GM18907 (cell line): ENCODE results near the gene RAB8B.
"Not testable (repeated sequence)": the region's sequence is repeated elsewhere in the genome, so short reads cannot be mapped to it uniquely, and the experiment has no call there.

ENCODE experiments used
- ATAC-seq: cut with Tn5 transposase; IDR thresholded peaks from one replicate; pipeline ENCODE4 v1.9.1; 2021; ENCODE audit warnings: mild to moderate bottlenecking, moderate library complexity; ENCODE audit not compliant: unreplicated experiment

Gene RAB8B

DNA sequence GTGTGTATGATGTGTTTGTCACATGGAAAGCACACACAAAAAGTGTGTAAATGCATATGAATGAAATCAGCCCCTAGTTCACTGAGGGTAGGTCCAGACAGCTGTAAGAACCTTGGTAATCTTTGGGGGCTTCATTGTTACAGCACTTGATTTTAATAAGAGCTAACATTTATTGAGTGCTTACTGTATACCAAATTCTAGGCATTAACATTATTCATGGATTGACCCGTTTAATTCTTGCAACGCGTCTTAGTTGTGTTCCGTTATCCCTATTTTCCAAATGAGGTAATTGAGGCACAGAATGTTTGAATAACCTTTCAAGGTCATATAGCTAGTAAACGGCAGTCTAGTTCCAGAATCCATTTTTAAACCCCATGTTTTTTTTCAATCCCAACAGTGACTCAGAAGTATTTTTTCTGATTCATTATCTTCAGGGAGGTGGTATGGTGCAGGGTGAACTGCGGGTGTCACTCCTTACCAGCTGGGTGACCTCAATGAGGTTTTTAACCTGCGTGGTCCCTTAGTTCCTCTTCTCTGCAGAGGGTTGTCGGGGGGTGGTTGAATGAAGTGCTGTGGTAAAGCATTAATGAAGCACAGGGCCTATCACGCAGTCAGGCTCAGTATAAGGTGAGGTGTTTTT, 14.2 kb downstream of the RAB8B start:
- ATAC-seq = peak; percentile 63

DNA sequence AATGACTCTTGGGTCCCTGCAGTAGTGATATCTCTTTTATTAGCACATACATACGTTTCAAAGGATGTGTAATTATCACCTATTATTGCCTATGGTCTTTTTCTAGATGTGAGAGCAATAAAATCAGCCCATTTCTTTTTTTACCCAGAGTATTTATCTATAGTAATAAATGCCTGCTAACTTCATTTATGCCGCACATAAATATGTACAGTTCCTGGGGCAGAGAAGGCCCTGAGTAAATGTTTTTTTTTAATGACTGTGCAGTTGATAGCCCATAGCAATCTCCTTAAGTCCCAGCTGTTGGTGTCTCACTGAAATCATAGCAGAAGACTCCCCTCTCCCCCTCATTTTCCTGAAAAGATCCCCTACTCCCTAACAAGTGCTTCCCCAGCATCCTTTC, 16.7 kb downstream of the RAB8B start:
- no peak for ATAC-seq

DNA sequence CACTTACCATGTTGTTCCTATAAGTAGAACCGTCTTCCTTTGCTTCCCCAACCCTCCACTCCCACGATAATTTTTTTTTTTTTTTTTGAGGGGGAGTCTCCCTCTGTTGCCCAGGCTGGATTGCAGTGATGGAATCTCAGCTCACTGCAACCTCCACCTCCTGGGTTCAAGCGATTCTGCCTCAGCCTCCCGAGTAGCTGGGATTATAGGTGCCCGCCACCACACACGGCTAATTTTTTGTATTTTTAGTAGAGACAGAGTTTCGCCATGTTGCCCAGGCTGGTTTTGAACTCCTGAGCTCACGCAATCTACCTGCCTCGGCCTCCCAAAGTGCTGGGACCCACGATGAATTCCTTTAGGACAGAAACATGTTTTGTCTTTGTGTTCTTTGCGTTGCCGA, 19.4 kb downstream of the RAB8B start:
- ATAC-seq = not testable (repeated sequence)

DNA sequence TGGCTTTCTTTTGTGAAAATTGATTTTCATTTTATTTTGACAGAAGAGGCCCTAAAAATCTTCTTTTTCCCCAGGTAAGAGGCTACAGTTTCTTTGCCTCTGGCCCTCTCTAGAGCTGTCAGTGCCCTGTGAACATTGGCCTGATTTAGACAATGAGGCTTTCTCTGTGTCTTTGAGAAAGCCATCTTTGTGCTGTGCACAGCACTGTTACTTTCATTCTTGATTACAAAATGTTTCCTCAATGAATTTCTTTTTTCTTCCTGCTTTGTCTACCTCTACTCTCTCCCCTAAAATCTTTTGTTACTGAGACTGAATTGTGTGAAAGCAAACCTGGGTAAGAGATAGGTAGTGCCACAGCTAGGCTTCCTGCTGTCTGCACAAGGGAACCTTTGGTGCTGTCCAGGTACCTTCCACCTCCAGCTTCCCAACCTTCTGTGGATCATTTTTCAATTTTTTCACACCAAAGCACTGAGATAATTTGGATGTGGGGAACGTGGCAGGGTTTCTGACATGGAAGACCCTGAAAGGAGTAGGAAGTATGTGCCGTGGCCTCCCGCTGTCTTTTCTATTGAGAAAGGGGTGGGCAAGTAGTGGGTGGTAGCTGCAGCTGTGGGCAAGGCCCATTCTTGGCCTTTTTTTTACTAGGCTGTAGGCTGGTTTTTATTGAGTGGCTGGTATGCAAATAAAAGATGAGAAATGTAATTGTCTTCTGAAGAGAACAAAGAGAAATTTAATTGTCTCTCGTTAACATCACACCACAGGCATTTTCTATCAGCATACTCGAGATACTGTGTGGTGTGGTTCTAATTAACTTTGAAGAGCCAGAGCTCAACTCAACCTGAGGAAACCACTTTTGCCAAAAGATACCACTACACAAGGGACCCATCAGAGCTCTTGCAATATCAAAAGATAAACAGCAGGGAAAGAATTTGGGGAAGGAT, 21.0 kb downstream of the RAB8B start:
- ATAC-seq = no peak

- ATAC-seq = no peak
Measured at GRCh38 chr15:63211092-63211490, 21.7 kb downstream of the RAB8B start.

DNA sequence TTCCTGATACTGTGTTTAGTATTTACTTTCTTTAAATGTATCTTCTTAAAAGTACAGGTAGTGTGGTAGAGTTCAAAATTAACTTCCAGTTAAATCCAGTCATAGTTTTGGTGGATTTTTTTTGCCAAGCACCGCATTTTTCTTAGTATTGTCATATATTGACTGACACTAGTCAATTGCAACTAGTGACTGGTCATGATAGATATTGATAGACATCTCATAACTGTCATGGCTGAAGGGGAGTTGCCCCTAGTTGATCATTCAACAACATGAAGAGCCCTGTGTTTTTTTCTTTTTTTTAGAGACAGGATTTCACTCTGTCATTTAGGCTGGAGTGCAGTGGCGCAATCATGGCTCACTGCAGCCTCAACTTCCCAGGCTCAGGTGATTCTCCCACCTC, 22.1 kb downstream of the RAB8B start:
- ATAC-seq = no peak

DNA sequence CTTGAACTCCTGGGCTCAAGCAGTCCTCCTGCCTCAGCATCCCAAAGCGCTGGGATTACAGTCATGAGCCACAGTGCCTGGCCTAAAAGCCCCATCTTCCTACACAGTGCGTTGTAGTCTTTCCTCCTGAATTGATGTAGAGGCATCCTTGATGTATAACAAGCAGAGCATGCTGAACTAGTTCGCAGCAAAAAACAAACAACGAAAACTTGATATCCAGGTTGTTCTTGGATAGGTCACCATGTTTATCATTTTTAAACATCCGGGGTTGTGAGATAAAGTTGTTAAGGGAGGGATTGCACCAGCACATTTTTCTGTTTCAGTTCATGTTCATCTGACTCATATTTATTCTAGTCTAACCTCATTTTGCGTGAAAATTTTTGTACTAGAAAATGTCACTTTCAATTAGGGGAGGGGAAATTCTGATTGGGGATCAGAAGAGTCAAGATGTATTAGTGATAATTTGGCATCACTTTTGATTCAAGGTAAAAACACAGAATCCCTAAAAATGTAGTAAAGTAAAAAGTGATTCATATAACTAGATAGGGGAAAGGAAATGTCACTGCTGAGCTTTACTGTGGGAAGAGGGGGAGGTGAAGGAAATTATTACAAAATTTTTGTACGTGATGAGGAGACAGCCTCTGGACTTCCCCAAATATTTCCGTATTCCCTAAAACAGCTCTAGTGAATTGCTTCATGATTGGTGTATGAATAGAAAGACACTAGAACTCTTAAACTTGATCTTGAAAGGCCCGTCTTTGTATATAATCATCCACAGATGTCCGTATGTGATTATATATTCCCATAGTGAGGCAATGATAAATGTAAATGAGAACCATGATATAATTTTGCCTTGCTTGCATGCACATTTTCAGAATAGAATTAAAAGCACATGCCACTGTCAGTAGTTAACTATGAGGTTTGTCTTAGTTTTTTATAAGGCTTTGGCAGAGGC, 22.9 kb downstream of the RAB8B start:
- ATAC-seq = no peak

- ATAC-seq = no peak
Measured at GRCh38 chr15:63218100-63218808, 28.8 kb downstream of the RAB8B start.

GRCh38 chr15:63219196-63219710, 29.8 kb downstream of the RAB8B start:
- ATAC-seq = no peak

DNA sequence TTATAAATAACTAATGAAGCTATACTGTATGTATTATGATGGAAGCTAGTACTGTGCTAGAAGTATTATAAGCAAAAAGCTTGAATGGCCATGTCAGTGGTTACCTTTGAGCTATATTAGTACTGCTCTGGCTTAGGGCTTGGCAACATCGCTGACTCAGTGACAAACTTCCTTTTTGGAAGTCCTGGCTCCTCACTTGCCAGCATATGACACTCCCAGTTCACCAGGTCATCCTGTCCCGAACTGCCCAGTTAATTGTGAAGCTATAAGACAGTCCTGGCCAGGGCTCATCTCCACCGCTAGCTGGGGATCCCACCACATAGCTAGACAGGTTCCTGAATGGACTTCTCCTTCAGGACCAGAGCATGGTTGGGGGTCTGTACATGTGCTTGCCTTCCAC, 31.9 kb downstream of the RAB8B start:
- ATAC-seq = no peak

DNA sequence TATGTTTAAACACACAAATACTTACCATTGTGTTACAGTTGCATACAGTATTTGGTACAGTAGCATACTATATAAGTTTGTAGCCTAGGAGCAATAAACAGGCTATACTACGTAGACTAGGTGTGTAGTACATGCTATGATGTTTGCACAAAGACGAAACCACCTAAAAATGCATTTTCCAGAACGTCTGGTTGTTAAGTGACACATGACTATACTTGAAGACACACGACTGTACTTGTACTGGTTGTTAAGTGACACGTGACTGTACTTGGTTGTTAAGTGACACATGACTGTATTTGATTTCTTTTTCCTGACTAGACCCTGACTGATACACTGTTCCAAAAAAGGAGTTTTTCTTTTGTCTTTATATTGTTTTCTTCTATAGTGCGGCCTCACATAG, 34.1 kb downstream of the RAB8B start:
- no peak for ATAC-seq

DNA sequence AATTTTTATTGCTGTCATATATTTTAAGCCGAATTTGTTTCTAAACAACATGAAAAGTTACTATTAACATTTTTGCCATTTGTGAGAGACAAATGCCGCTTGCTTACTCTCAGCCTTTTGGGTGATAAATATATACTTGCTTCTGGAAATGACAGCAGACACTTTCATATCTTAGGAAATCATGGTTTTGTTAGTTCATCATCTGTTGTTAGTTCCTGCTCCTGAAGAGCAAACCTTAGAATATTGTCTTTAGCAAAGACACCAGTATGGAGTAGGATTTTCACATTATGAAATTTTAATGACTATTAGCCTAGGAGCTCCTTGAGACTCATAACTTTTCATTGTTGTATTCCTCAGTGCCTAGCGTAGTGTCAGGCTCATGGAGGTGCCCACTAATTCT, 36.0 kb downstream of the RAB8B start:
- no peak for ATAC-seq

DNA sequence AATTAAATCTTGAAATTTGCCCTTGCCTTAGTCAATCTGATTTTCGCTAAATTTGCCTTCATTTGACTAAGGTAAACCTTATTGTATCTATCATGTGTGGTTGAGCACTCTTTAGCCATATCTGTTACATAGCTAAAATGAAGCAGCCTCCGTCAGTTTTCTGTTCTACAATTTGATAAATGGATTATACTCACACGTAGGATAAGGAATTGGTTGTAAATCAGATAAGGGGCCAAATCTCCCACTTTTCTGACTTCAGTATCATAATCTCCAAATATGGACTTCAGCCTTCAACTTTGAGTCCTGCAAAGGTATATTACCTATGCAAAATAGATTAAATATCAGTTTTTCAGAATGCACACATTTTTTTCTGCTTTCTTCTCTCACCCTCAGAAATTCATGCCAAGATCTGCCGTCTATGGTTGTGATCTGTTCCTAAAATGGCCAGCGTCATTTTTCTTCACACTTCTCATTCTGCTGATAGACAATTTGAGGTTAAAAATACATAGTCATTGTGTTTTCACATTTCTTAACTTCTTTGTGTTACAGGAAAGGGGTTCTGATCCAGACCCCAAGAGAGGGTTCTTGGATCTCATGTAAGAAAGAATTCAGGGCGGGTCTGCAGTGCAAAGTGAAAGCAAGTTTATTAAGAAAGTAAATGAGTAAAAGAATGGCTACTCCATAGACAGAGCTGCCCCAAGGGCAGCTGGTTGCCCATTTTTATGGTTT, 36.9 kb downstream of the RAB8B start:
- no peak for ATAC-seq

GRCh38 chr15:63226966-63227401, 37.6 kb downstream of the RAB8B start:
- no peak for ATAC-seq

DNA sequence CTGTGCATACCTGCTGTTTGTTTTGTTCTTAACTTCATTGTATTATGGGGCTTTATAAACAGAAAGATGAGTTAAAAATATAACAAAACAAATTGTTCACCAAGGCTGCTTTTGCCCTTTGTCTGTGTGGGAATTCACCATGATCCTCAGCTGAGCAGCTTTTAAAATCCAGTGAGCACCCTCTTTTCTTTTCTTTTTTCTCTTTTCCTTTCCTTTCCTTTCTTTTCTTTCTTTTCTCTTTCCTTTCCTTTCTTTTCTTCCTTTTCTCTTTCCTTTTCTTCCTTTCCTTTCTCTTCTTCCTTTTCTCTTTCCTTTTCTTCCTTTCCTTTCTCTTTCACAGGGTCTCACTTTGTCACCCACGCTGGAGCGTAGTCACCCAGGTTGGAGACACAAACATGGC, 38.3 kb downstream of the RAB8B start:
- no peak for ATAC-seq

GRCh38 chr15:63231206-63231605, 41.8 kb downstream of the RAB8B start:
- ATAC-seq = no peak

DNA sequence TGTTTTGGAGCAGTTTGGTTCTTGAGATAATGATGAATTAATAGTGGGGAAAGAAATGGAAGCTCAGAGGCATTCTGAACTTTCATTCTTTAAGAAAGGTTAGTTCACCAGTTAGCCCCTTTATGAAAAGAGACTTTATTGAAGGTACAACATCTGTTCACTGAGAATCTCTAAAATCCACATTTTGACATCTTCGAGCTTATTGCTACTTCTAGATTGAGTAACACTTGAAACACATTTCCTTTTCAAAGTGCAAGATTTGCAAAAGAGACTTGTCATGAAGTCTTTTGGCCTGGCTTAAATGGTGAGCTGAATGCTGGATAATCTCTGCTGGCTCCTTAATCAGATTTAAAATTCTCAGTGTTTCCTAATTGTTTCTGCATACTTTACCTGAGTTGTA, 42.3 kb downstream of the RAB8B start:
- no peak for ATAC-seq

DNA sequence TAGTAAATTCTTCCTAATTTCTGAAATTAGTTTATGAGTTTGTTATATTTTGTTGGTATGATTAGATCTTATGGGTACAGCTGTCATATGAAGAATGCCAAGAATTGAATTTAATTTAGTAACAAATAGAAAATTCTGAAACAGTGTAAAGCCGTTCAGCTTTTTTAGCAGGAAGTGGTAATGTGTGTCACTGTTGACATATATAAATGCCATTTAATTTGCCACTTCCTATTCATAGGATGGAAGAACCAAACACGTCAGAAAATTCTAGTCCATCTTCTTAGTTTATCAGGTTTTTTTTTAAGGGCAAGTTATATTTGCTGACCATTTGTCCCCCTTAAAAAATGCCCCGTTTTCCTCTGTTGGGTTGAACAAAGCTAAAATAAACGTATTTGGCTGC, 43.0 kb downstream of the RAB8B start:
- ATAC-seq = no peak

DNA sequence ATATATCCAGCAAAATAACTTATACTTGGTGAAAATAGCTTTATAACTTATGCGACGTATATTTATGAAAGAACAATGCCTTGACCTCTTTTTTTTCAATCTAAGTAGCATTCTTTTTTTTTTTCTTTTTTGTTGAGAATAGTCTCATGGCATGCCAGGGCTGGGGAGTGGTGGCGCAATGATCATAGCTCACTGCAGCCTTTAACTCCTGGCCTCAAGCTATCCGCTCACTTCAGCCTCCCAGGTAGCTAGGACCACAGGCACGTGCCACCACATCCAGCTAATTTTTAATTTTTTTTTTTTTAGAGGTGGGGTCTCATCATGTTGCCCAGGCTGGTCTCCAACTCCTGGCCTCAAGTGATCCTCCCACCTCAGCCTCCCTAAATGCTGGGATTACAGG, 43.5 kb downstream of the RAB8B start:
- ATAC-seq = no peak
